Measurements from ENCODE around the gene RCVRN.

Gene RCVRN

GRCh38 chr17:9940841-9941240, 35.8 kb upstream of the RCVRN start:
- TF ChIP-seq CTCF (conservative IDR thresholded peaks at IDR 0.05): no peak
- H3K27ac ChIP-seq: no peak overlapping the region

- TF ChIP-seq CTCF (conservative IDR thresholded peaks at IDR 0.05): no peak
These were observed 33.7 kb upstream of the RCVRN start for GRCh38 chr17:9938764-9939163.

GRCh38 chr17:9937901-9938300, 32.8 kb upstream of the RCVRN start:
- H3K27ac ChIP-seq: peak overlapping the region; percentile 52
- TF ChIP-seq CTCF (conservative IDR thresholded peaks at IDR 0.05): no peak

More at GRCh38 chr17:9938764-9939163, 33.7 kb upstream of the RCVRN start:
- H3K27ac ChIP-seq: no peak overlapping the region

GRCh38 chr17:9937241-9937761, 32.2 kb upstream of the RCVRN start:
- TF ChIP-seq CTCF (conservative IDR thresholded peaks at IDR 0.05): no peak
- H3K27ac ChIP-seq: peak overlapping the region; percentile 52

GRCh38 chr17:9936095-9936494, 31.0 kb upstream of the RCVRN start:
- H3K27ac ChIP-seq: peak overlapping the region; percentile 52; the same call in 1 of the 2 replicates
- no peak for TF ChIP-seq CTCF (conservative IDR thresholded peaks at IDR 0.05)

GRCh38 chr17:9935408-9935807, 30.3 kb upstream of the RCVRN start:
- TF ChIP-seq CTCF (conservative IDR thresholded peaks at IDR 0.05): no peak
- no peak overlapping the region for H3K27ac ChIP-seq

GRCh38 chr17:9934331-9934730, 29.3 kb upstream of the RCVRN start:
- TF ChIP-seq CTCF (conservative IDR thresholded peaks at IDR 0.05): no peak
- H3K27ac ChIP-seq: no peak overlapping the region

All from VCaP (cell line).